Activated CD8-positive, alpha-beta memory T cell treated with anti-CD3 and anti-CD28 coated beads for 4 hours (primary cell): ENCODE measurements around the gene SYPL1.

Experiments
- DNase-seq, 2 donors: peaks; one replicate each; pipeline ENCODE4 v3.0.0-alpha.2; 2020; ENCODE audit warnings: low read depth in 2 of 2

SYPL1 gene

GRCh38 chr7:106122713-106123112 is 10.6 kb upstream of the SYPL1 start:
- DNase-seq = no peak

DNA sequence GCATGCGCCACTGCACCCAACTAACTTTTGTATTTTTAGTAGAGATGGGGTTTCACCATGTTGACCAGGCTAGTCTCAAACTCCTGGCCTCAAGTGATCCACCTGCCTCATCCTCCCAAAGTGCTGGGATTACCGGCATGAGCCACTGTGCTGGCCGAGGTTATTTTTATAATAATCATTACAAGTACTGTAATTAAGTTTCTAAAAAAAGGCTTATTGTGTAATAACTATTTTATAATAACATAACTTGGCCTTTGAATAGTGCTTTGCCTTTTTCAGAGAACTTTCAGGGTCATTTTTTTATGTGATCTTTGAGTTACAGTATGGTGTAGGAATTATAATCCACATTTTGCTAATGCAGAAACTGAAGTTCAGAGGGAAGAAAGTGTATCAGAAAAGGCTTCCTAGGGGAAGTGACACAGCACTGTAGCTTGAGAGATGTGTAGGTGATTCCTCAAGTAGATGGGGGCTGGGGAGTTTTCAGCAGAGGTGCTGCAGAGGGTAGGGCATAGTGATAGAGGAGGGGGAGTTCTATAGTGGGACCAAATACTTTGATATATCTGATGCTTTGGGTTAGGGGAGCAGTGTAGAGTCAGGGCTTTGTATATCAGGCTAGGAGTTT is 9.2 kb upstream of the SYPL1 start:
- DNase-seq = no peak

DNA sequence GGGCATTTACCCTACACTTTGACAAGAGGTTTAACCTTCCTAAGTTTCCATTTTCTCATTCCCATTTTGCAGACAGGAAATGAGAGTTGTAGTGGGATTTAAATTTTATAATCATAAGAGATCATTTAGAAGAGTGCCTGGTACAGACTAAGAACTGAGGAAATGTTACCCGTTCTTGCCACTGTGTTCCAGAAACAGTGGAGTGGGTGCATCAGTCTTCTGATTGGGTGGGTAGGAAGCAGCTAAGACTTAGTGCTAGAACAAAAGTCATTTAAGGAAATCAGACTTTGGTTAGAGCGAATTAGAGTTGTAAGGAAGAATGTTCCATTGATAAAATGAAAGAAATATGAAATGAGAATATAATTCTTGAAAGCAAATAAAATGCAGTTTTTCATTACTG is 8.4 kb upstream of the SYPL1 start:
- no peak for DNase-seq

DNA sequence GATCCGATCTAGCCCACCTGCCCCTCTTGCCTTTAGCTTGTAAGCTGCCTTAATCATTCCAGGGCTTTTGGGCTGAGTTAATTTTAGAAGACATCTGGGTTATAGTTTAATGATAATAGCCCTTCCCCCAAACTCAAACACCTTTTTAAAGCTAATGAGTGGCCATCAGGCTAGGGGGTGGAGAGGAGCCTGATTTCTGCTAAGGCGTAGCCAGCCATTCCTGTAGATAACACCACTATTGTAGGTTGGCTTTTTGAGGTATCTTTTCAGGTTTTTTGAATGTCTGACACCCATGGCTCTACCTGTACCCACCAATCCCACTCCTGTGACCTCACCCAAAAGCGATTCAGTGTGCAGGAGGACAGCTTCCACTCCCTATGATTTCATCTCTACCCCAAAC is 7.6 kb upstream of the SYPL1 start:
- no peak for DNase-seq

DNA sequence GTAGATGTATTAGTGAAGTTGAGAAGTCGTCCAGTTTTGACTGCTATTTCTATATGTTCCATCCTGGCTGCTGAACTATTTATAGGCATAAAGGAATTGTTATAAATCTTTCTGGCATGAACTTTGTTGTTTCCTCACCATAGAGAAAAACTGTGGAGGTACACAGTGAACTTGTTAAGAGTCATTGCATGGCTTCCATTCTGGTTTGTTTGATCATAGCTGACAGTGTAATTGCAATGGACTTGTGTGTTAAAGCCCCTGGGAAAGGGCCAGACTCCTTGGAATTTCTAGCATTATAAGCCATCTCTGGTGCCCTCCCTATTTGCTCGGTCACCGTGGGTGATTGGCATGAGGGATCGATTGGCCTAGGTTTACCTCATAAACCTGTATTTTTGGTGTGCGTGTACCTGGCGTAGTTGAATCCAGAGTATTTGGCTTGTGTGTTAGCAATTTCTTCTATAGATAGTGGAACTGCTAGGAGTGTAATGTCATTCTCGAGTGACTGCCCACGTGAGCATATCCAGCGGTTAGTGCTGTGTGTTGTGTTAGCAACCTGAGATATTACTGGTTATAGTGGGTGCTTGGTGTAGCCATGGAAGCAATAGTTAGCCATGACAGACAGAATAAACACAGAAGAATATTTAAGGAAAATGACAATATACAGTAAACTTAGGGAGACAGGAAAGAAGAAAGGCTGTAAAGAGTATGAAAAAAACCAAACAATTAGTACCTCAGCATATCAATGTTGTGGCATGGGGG is 5.9 kb upstream of the SYPL1 start:
- no peak for DNase-seq

- DNase-seq = no peak
Measured at GRCh38 chr7:106116161-106116704, 4.1 kb upstream of the SYPL1 start.

DNA sequence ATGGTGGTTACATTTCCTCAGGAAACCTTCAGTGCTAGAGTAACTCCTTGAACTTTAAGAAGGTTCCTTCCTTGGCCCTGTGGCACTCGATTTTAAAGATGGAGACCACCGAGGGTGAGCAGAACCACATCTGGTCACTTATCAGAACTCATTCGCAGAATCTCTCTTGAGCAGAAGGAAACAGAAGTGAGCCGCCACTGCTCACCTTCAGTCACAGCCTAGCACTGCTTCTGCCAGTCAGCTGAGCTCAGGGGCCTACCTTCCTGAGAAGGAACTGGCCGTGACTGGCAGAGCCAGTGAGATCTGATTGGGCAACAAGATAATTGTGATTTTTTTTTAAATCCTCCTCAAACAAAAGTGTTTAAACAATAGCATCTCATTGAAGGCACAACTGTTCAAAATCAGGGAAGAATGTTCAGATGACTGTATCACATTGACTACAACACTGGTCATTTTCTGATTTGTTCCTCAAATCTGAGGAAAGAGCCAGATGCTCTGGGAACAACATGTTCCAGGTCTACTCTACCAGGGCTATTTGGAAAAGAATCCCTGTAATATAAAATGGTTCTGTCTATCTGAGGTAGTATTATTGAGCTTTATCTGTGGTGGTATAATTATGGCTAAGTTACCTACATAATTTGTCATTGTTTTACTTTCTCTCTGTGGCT is 2.7 kb upstream of the SYPL1 start:
- no peak for DNase-seq

GRCh38 chr7:106112972-106113421 is 885 bp upstream of the SYPL1 start:
- no peak for DNase-seq

GRCh38 chr7:106111655-106112117 is 426 bp downstream of the SYPL1 start:
- DNase-seq = peak in 1 of 2 donors; percentile 9

DNA sequence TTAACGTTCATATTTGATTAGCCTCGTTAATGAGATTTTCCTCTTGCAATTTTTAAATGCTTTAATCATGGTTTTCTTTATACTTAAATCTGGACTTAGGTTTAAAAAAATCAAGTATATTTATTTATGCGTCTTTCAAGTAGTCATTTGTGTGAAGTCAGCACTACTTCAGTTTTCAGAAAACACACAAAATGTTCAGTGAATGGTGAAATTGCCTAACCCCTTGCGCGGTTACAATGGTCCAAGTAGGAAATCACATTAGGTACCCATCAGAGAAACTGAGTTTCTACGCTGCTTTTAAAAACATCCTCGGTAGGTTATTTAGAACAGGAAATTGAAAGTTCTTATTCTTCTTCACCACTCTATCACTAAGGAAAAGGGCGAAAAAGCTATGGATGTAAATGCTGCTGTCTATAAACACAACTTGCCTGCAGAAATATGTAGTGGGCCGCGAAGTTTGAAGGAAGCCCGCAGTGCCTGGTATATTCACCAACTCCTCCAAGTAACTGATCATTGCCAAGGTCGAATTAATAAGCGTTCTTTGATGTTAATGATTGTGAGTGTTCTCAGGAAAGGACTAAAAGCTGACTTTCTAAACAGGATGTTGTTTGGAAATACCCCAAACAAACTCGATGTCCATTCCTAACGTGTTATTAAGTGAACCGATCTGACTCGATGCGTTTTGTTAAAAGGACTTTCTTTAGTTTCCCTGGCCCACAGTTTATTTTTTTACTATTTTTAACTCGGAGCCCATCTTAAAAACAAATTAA is 1.0 kb downstream of the SYPL1 start:
- no peak for DNase-seq

DNA sequence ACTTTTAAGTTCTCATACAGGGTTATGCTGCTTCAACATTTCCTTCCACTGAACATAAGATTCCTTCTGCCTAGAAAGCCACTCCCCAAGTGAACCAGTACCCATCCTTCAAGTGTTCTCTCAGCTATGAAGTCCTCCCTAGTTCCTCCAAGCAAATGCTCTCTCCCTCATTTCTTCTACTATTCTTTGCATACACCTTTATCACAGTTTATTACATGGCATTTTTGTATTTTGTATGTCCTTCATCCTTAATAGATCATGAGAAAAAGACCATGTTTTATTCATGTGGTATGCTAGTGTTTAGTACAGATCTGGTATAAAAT is 1.9 kb downstream of the SYPL1 start:
- no peak for DNase-seq

DNA sequence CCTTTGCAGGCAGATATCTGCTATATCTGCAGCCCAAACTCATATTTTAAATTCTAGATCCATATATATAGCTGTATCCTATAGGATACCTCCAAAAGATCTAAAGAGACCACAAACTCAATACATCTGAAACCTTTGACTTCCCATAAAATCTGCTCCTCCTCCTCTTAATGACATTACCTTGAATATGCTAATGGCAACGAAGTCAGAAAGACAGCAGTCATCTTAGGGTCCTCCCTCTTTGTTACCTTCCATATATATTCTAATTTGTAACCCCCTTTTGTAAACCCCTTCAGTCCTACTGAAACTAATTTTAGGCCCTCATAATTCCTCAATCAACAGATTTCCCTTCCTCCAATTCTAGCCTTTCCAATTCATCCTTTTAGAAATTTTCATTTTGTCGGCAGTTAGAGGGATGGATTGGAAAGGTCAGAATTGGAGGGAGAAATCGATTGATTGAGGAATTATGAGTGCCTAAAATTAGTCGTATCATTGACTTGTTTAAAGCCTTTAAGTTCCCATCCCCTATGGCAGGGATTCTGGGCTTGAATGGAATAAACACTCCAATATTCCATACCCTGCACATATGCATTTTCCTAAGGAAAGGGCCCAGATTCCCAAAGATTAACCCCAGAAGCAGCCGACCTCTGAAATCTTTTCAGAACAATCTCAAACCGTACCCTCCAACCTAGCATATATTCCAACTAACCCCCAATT is 2.4 kb downstream of the SYPL1 start:
- no peak for DNase-seq

- DNase-seq = no peak
Measured at GRCh38 chr7:106108991-106109390, 3.1 kb downstream of the SYPL1 start.

DNA sequence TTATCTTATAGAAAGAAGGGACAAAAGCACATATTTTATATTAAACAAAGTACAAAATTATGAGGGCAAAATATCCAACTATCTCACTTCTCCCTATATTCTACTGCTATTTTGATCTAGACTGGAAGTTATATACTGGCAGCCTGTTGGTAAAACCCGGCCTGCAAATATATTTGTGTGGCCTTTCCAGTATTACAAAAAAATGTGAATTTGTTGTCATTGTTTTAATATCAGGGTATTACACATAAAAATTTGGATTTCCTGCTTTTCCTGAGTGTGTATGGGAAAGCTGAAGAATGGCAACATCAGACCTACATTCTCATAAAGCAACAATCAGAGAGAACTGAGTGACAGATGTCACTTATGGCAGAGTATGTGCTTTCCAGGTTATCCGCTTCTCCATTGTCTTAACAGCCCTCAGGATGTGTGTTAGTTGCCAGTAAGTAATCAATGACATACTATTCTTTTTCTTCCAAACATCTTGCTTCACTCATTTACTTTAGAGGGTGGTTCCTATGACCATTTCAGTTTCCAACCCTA is 7.3 kb downstream of the SYPL1 start:
- DNase-seq = no peak

- no peak for DNase-seq
Measured at GRCh38 chr7:106102387-106102966, 9.6 kb downstream of the SYPL1 start.

DNA sequence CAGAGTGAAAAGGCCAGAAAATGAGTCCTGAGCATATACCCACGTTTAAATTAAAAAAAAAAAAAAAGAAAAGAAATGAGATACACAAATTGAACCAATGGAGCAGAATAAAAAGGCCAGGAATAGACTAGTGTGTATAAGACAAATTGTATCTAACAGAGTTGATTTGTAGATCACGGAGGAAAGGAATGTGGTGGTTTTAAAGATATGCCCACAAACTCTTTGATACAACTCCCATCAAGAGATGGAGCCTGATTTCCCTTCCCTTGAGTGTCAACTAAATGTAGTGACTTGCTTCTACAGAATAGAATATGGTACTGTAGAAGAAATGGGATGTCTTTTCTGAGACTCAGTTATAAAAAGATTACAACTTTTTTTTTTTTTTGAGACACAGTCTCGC is 10.4 kb downstream of the SYPL1 start:
- no peak for DNase-seq

DNA sequence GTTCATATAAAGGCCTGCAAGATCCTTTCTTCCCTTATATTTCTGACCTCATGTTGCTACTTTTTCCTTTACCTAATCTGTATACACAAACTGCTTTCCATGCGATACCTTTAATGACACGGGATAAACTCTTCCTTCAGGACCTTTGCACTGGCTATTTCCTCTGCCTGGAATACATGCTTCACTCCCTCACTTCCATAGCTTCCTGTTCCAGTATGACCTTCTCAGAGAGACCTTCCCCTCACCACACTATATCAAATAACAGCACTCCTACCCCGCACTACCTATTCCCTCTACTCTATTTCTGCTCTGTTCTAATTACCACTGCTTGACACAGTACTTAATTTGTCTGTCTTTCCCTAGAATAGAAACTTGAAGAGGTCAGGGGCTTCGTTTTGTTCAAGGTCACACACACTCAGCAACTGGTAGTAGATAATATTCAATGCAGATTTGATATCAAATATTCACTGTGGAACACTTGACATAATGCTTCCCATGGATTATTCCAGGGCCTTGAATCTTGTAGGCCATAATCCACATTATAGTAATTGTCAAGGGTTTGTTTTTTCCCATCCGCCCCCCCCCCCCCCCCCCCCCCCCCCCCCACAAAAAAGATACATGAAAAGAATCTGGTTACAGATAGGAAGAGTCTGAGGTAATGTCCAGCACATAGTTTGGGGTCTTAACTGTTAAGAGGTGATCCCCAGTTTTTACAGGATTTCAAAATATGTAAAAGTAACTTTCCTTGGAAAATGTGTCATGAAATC is 11.1 kb downstream of the SYPL1 start:
- DNase-seq = no peak

DNA sequence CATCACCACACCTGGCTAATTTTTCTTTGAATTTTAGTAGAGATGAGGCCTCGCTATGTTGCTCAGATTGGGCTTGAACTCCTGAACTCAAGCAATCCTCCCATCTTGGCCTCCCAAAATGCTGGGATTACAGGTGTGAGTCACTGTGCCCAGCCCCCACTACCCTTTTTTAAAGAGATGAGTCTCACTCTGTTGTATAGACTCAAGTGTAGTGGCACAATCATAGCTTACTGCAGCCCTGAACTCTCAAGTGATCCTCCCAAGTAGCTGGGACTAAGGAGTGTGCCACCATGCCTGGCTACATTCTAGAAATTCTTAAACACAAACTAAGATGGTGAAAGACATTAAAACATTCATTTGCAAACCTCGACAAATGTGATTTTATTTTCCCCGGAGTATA is 12.6 kb downstream of the SYPL1 start:
- DNase-seq = no peak

GRCh38 chr7:106098889-106099288 is 13.2 kb downstream of the SYPL1 start:
- no peak for DNase-seq

GRCh38 chr7:106095634-106096033 is 16.5 kb downstream of the SYPL1 start:
- DNase-seq = no peak
